ENCODE data around the gene BIRC5. TPM values are rescaled to one million over a fixed set of nuclear protein-coding genes. Genes with fewer than 3 reads are reported as not detected.

Gene BIRC5
- total RNA-seq, 1 donor, result 31.8 TPM

- DNase-seq (ENCODE audit: low read depth), result no peak
- H3K4me3 ChIP-seq (ENCODE audit: low read depth, low read length), result no peak overlapping the region
- TF ChIP-seq, protein P1, sequence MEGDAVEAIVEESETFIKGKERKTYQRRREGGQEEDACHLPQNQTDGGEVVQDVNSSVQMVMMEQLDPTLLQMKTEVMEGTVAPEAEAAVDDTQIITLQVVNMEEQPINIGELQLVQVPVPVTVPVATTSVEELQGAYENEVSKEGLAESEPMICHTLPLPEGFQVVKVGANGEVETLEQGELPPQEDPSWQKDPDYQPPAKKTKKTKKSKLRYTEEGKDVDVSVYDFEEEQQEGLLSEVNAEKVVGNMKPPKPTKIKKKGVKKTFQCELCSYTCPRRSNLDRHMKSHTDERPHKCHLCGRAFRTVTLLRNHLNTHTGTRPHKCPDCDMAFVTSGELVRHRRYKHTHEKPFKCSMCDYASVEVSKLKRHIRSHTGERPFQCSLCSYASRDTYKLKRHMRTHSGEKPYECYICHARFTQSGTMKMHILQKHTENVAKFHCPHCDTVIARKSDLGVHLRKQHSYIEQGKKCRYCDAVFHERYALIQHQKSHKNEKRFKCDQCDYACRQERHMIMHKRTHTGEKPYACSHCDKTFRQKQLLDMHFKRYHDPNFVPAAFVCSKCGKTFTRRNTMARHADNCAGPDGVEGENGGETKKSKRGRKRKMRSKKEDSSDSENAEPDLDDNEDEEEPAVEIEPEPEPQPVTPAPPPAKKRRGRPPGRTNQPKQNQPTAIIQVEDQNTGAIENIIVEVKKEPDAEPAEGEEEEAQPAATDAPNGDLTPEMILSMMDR (IDR thresholded peaks at IDR 0.05; ENCODE audit: insufficient read depth, low read length), result no peak
These were observed 52.2 kb downstream of the BIRC5 start for GRCh38 chr17:78266231-78266631.

DNA sequence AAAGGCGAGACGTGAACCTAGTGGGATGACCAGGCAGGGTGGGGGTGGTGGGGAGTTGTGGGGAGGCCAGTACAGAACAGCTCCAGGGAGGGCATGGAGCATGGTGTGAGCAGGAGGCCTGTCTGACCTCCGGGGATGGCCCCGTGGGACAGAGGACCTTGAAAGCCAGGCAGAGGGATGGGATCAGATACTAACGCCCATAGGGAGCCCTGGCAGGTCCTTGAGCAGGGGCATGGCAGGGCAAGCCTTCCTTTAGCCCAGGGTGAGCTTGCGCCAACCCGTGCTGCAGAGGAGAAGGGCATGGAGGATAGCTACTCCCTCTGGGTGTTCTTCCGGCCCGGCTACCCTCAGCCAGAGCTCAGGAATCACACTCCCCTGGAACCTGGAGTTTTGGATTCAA, 52.7 kb downstream of the BIRC5 start:
- no peak for DNase-seq (ENCODE audit: low read depth)
- TF ChIP-seq, protein P1 (IDR thresholded peaks at IDR 0.05; ENCODE audit: insufficient read depth, low read length), result no peak
- no peak overlapping the region for H3K4me3 ChIP-seq (ENCODE audit: low read depth, low read length)

DNA sequence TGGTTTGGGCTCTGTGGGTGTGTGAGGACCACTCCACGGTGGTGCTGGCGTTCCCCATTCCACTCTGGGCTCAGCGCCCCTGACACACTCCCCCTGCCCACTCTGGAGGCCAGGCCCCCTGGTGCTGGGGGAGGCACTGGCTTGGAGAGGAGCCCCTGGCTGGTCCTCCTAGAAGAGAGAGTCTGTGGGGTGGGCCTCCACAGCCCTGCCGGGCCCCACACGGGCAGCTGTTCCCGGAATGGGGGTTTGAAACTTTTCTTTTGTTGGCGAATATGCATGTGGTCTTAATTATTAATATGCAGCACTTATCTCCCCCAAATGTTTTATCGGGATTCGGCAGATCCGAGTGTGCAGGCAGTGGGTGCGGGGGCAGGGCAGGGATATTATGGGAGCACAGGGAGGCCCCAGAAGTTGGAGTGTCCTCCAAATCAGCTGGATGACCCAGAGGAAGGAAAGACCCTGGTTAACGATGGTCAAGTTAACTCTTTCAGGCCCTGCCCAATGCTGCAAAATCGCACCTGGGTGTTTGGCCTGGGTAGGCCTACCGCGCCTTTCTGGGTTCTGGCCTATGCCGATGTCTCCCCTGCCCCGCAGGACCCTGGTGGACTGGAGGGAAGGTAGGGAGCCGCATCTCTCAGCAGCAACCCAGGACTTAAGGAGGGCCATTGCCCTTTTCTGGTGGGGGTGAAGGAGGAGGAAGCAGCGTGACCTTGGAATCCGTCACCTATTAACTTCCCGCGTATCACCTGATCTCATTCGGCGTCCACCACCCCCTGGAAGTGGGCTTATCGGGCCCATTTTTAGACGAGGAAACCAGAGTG, 53.4 kb downstream of the BIRC5 start:
- DNase-seq (ENCODE audit: low read depth), result no peak
- TF ChIP-seq, protein P1 (IDR thresholded peaks at IDR 0.05; ENCODE audit: insufficient read depth, low read length), result no peak
- H3K4me3 ChIP-seq (ENCODE audit: low read depth, low read length), result no peak overlapping the region

- TF ChIP-seq, protein P1 (IDR thresholded peaks at IDR 0.05; ENCODE audit: insufficient read depth, low read length), result no peak
- DNase-seq (ENCODE audit: low read depth), result no peak
- H3K4me3 ChIP-seq (ENCODE audit: low read depth, low read length), result no peak overlapping the region
These were observed 54.3 kb downstream of the BIRC5 start for GRCh38 chr17:78268191-78268874.

- no peak overlapping the region for H3K4me3 ChIP-seq (ENCODE audit: low read depth, low read length)
- TF ChIP-seq, protein P1 (IDR thresholded peaks at IDR 0.05; ENCODE audit: insufficient read depth, low read length), result no peak
- peak; percentile 59 for DNase-seq (ENCODE audit: low read depth)
These were observed 55.2 kb downstream of the BIRC5 start for GRCh38 chr17:78268951-78269905.

DNA sequence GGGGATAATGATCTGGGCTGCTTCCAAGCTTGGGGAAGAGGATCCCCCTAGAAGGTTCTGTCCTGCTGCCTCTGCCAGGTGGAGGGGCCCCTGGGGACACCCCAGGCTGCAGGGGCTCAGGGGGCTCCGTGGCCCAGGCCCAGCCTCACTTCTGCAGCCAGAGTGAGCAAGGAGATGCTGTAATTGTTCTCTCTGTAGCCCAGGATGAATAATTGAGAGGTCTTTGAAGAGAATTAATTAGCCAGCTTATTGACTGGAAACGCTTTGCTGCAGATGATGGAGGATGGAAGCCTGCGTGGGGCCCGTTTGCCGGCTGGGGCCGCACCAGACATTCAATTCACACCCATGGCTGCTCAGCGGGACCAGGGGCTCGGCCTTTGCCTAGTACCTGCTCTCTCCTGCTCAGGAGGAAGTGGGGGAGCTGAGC, 55.9 kb downstream of the BIRC5 start:
- no peak for DNase-seq (ENCODE audit: low read depth)
- H3K4me3 ChIP-seq (ENCODE audit: low read depth, low read length), result no peak overlapping the region
- TF ChIP-seq, protein P1 (IDR thresholded peaks at IDR 0.05; ENCODE audit: insufficient read depth, low read length), result no peak

Measured in fibroblast of the aortic adventitia (primary cell).